ENCODE results near the gene LRRC15. TPM values are rescaled to one million over a fixed set of nuclear protein-coding genes. Genes with fewer than 3 reads are reported as not detected.

The LRRC15 gene
- total RNA-seq, 1 experiment from 2014 or later: 0.36 TPM

DNA sequence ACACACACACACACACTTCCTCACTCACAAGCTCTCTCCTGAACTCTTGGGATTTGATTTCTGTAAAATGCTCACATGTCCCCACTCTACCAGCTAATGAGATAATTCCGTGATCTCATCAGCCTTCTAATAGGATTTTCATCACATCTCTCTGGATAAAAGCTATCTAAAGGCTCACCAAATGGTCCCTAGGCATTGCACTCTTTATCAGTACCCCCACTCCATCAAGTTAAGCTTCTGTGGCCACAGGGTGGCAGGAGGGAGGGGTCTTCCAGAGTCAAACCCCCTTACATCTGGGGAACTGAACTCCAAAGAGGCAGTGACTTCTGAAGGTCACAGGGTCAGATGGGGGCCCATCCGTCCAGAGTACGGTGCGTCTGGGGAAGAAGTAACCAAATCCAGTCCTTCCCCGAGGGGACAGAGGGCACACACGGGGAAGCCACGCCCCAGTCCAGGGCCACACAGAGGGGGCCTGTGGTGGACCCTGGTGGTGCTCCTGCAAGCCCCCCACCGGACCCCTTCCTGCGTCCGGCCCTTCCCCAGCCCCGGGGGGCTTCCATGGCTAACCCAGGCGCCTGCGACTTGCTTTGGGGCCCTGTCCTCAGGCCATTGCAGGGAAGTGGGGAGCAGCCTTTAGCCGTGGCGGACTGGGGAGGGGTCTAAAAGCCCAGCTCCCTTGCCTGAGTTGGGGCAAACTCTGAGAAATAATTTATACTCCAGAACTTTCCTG, 44.0 kb downstream of the LRRC15 start:
- BruUV-seq (replicated peaks): no TSS peak
- no peak for ATAC-seq
- Histone ChIP-seq H3K9me3 (ENCODE audit: low read length) (no peaks in the 10 kb centered on the region), H3K36me3 (ENCODE audit: low read depth, low read length) (peaks cover 6% of the 10 kb centered on the region; the same call in 1 of the 2 replicates), H3K4me2 (ENCODE audit: low read length) (no peak overlapping the region), H2AFZ (ENCODE audit: low read length) (no peak overlapping the region), H3K4me3 (ENCODE audit: low read length) (no peak overlapping the region), H3K4me1 (ENCODE audit: insufficient read depth, low read length) (peaks cover 43% of the 10 kb centered on the region), H3K9me2 (replicated peaks; ENCODE audit: low read length) (no peaks in the 10 kb centered on the region), H3K9ac (ENCODE audit: low read length) (no peak overlapping the region), H3K27ac (ENCODE audit: low read length) (no peak overlapping the region), H3K79me2 (ENCODE audit: low read length) (peaks cover 20% of the 10 kb centered on the region), H3K27me3 (ENCODE audit: low read length) (no peaks in the 10 kb centered on the region), H4K20me1 (ENCODE audit: low read length) (peaks cover 9% of the 10 kb centered on the region), H3F3A (ENCODE audit: low read length, unreplicated experiment) (peaks cover 14% of the 10 kb centered on the region)
- TF ChIP-seq, protein P1, sequence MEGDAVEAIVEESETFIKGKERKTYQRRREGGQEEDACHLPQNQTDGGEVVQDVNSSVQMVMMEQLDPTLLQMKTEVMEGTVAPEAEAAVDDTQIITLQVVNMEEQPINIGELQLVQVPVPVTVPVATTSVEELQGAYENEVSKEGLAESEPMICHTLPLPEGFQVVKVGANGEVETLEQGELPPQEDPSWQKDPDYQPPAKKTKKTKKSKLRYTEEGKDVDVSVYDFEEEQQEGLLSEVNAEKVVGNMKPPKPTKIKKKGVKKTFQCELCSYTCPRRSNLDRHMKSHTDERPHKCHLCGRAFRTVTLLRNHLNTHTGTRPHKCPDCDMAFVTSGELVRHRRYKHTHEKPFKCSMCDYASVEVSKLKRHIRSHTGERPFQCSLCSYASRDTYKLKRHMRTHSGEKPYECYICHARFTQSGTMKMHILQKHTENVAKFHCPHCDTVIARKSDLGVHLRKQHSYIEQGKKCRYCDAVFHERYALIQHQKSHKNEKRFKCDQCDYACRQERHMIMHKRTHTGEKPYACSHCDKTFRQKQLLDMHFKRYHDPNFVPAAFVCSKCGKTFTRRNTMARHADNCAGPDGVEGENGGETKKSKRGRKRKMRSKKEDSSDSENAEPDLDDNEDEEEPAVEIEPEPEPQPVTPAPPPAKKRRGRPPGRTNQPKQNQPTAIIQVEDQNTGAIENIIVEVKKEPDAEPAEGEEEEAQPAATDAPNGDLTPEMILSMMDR (conservative IDR thresholded peaks at IDR 0.05; ENCODE audit: low read depth, low read length): no peak
- no peak for TF ChIP-seq EZH2 (IDR thresholded peaks at IDR 0.05; ENCODE audit: low read length, unreplicated experiment)
- no peak for TF ChIP-seq EZH2phosphoT487 (IDR thresholded peaks at IDR 0.05; ENCODE audit: borderline replicate concordance, low read length)
- CTCF ChIA-PET: no interaction called here
- no peak for DNase-seq
- intact Hi-C loops (cut with micrococcal nuclease): no loop called here
- POLR2A ChIA-PET (ENCODE audit: unreplicated experiment): no interaction called here

DNA sequence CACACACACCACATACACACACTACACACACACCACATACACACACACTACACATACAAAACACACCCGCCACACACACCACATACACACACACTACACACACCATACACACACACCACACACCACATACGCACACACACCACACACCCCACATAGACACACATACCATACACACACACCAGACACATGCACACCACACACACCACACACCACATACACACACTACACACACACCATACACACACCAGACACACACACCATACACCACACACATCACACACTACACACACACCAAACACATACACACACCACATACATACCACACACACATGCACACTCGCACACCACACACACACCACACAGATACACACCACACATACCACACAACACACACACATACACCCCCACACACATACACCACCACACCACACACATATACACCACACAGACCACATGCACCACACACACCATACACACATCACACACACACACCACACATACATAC, 44.7 kb downstream of the LRRC15 start:
- DNase-seq (no peak), ATAC-seq (no peak)
- peaks cover 27% of the 10 kb centered on the region for H3K79me2 ChIP-seq (ENCODE audit: low read length)
- H4K20me1 ChIP-seq (ENCODE audit: low read length): peaks cover 9% of the 10 kb centered on the region
- POLR2A ChIA-PET (ENCODE audit: unreplicated experiment): no interaction called here
- H3K4me2 ChIP-seq (ENCODE audit: low read length): no peak overlapping the region
- H2AFZ ChIP-seq (ENCODE audit: low read length): no peak overlapping the region
- no peaks in the 10 kb centered on the region for H3K27me3 ChIP-seq (ENCODE audit: low read length)
- H3K9me3 ChIP-seq (ENCODE audit: low read length): no peaks in the 10 kb centered on the region
- TF ChIP-seq, protein P1 (conservative IDR thresholded peaks at IDR 0.05; ENCODE audit: low read depth, low read length): no peak
- no peak for TF ChIP-seq EZH2 (IDR thresholded peaks at IDR 0.05; ENCODE audit: low read length, unreplicated experiment)
- no peak for TF ChIP-seq EZH2phosphoT487 (IDR thresholded peaks at IDR 0.05; ENCODE audit: borderline replicate concordance, low read length)
- no peak overlapping the region; the same call in 1 of the 2 replicates for H3K27ac ChIP-seq (ENCODE audit: low read length)
- no peak overlapping the region for H3K9ac ChIP-seq (ENCODE audit: low read length)
- peaks cover 13% of the 10 kb centered on the region for H3K36me3 ChIP-seq (ENCODE audit: low read depth, low read length)
- H3F3A ChIP-seq (ENCODE audit: low read length, unreplicated experiment): peaks cover 14% of the 10 kb centered on the region
- intact Hi-C loops (cut with micrococcal nuclease): loop anchor here (5.0 kb wide), 2 partner anchors 353 to 453 kb away; no protein-coding TSS in a partner anchor
- peaks cover 44% of the 10 kb centered on the region for H3K4me1 ChIP-seq (ENCODE audit: insufficient read depth, low read length)
- no TSS peak for BruUV-seq (replicated peaks)
- no peak overlapping the region for H3K4me3 ChIP-seq (ENCODE audit: low read length)
- no peaks in the 10 kb centered on the region for H3K9me2 ChIP-seq (replicated peaks; ENCODE audit: low read length)
- CTCF ChIA-PET: no interaction called here

Measured in PC-3 (cell line).